NCI-H2171 treated with DMSO at 0.1 percent for 48 hours (cell line): ENCODE results near the gene SLC25A47.
"Not testable (repeated sequence)": the region's sequence is repeated elsewhere in the genome, so short reads cannot be mapped to it uniquely, and the experiment has no call there.

Experiments
- DNase-seq: peaks from one replicate; lab custom pipeline; 2025; lab: John Stamatoyannopoulos, UW

The SLC25A47 gene

GRCh38 chr14:100306101-100306997, 16.8 kb upstream of the SLC25A47 start, which contains the start of gene SLC25A29:
Gene SLC25A29, minus strand, starts transcription at chr14:100306444. Its CDS starts 212 bp downstream, at chr14:100306232.
- peak; percentile 85 for DNase-seq

DNA sequence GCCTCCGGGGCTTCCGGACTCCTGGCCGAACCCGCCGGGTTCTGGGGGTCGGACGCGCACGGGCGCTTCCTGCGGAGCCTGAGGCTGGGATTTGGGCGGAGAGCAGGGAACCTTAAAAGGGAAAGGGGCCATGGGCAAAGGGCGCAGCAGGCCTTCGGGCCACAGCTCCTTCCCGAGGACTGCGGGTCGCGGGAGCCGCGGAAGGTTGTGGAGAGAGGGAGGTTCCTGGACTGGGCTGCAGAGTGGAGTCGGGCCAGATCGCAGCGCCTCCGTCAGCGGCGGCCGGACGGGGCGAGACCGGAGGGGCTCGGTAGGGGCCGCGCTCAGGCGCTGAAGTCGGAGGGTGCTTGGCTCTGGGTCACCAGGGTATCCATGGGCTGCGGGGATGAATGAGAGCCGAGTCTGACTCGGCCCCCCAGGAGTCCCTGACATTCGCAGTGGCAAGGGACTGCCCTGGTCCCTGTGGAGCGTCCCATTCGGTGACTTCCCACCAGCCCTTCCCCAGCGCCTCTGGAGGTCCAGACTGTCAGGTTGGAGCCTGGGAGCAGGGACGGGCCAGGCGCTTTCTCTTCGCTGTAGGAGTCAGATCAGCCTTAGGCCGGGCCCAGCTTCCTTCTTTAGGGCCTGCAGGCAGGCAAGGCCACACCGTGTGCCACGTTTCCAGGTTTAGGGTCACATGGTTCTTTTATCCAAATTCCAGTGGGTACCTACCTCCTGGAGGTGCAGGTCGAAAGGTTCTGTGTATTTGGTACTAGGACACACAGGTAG, 16.0 kb upstream of the SLC25A47 start:
- DNase-seq, result no peak

- DNase-seq, result peak; percentile 23
These were observed 15.2 kb upstream of the SLC25A47 start for GRCh38 chr14:100307766-100308426.

DNA sequence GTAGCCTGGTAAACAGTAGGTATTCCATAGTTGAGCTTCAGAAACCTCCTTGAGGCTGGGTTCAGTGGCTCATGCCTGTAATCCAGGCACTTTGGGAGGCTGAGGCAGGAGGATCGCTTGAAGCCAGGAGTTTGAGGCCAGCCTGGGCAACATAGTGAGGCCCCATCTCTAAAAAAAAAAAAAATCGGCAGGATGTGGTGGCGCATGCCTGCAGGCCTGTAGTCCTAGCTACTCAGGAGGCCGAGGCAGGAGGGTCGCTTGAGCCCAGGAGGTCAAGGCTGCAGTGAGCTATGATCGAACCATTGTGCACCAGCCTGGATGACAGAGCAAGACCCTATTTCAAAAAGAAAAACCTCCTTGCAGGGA, 14.7 kb upstream of the SLC25A47 start:
- not testable (repeated sequence) for DNase-seq

- DNase-seq, result no peak
These were observed 14.0 kb upstream of the SLC25A47 start for GRCh38 chr14:100309028-100309737.

DNA sequence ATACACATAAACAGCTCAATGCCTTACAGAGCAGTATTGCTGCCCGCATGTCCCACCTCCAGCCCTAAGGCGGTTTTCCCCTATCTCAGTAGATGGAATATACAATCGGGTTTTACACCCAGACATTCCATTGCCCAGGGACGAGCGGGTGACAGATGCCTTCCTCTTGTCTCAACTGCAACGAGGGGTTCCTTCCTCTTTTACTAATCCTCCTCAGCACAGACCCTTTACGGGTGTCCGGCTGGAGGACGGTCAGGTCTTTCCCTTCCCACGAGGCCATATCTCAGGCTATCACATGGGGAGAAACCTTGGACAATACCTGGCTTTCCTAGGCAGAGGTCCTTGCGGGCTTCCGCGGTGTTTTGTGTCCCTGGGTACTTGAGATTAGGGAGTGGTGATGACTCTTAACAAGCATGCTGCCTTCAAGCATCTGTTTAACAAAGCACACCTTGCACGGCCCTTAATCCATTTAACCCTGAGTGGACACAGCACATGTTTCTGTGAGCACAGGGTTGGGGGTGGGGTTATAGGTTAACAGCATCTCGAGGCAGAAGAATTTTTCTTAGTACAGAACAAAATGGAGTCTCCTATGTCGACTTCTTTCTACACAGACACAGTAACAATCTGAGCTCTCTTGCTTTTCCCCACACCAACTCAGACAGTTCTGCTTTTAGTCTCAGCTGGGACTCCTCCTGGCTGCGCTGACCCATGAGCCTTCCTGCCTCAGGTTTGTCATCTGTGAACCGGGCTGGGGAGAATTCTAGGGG, 10.8 kb upstream of the SLC25A47 start:
- DNase-seq, result not testable (repeated sequence)

DNA sequence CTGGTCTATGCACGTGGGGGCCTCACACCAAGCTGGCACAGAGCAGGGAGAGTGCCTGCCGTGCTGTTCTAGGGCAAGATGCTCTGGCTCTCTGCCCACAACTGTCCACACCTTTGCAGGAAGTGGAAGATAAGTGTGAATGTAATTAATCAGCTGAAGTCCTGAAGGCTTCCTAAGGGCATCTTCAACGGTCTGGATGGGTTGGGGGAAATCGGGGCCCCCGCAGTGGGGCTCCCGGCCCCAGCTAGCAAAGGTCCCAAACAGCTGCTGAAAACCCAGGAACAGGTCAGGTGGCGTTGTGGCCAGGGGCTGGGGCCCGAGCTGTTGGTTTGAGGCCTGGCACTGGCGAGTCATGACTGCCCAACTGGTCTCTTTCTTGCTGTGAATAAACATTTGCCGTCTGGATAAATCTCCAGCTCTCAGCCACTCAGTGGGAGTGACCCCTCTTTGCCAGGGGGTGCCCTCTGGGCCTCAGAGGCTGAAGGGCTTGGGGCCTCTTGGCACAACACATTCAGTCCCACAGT, 10.2 kb upstream of the SLC25A47 start:
- DNase-seq, result no peak

GRCh38 chr14:100313464-100314230, 9.5 kb upstream of the SLC25A47 start:
- DNase-seq, result no peak

GRCh38 chr14:100314724-100315123, 8.4 kb upstream of the SLC25A47 start:
- DNase-seq, result no peak

DNA sequence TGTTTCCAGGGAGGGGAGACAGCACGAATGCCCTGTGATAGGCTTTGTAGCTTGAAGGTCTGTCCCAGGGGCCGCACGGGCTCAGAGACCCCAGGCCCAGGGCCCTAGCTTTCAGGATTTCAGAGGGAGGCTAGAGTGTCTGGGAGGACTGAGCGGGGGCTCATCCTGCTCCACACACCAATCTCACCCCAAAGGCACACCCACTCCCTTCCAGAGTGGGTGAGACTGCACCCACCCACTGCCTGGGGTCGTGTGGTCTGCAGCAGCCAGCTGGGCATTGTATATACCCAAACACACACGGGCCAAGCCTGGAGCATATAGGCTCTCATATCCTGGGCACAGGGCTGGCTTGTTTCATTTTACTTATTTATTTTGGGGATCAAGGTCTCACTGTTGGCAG, 5.8 kb upstream of the SLC25A47 start:
- no peak for DNase-seq

GRCh38 chr14:100317912-100318808, 5.0 kb upstream of the SLC25A47 start:
- no peak for DNase-seq

DNA sequence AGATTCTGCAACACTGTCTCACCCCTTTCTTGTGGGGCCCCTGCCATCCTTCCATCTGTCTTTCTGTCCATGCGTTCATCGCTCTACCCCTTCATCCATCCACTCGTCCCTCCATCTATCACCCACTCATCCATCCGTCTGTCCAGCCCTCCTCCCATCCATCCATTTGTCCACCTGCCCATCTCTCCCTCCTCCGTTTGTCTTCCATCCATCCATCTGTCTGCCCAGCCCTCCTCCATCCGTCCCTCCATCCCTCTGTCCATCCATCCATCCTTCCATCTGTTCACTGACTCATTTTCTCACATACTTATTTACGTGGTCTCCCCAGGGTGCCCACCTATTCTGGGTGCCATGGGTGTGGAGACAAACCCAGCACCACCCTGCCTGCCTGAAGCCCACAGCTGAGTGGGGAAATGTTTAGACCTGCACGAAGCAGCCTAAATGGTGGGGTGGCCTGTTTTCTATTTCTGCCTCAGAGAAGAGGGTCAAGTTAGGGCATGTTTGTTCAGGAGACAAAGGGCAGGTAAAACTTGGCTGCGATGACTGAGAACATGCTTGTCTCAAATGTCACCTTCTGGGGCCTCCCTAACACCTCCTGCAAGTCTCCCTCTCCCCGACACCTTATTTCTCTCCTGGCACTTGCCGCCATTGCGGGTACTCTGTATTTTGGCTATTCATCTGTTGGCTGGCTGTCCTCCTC, 2.8 kb upstream of the SLC25A47 start:
- DNase-seq, result peak; percentile 81

- DNase-seq, result peak; percentile 64
These were observed 1.5 kb upstream of the SLC25A47 start for GRCh38 chr14:100321473-100322137.

DNA sequence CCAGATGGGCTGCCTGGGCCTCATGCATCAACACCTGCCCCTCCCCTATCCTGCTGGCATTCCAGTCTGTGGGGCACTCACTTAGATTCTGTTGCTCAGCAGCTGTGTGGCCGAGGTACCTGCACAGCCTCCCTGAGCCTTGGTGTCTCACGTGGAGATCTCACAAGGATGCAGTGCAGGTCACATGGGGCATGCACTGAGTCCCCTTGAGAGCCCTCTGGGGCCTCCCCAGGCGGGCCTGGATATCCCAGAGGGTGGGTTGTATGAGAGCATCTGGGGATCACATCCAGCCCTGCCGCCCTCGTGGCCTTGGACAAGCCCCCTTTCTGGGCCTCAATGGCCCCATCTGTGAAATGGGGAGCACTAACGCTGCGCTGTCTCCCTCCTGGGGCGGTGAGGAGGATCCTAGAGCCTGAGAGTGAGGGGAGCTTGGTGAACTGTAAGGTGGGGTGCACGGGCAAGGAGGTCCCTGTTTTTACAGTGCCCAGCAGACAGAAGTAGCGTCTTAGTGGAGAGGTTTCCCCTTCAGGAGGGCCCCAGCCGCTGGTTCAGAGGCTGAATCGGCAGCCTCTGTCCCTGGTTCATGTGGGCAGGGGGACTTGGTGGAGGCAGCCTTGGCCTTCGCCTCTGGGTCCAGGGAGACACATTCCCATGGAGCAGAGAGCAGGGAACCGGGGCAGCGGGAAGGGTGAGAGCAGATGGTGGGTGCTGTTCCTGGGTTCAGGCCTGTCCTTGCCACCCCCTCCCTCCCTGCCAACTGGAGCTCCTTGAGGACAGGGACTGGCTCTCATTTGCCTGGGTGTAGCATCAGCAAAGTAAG, 791 bp upstream of the SLC25A47 start:
- peak; percentile 64 for DNase-seq

DNA sequence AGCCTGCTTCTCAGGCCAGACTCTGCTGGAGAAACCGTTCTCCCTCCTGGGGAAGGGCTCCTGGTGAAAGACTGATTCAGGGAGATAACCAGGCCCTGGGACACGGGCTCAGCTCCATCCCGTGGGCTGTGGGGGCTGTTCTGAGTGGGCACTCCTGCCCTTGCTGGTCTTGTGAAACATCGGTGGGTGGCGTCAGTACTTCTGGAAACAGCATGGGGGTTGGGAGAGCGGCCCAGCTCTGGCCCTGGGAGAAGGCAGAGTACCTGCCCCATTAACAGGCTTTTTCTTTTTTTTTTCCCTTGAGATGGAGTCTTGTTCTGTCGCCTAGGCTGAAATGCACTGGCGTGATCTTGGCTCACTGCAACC, 786 bp downstream of the SLC25A47 start:
- DNase-seq, result no peak

- DNase-seq, result no peak
These were observed 2.1 kb downstream of the SLC25A47 start for GRCh38 chr14:100325231-100325632.

- no peak for DNase-seq
These were observed 2.8 kb downstream of the SLC25A47 start for GRCh38 chr14:100325958-100326357.
